Measurements from ENCODE around the gene TRIM25. TPM values are rescaled to one million over a fixed set of nuclear protein-coding genes. Genes with fewer than 3 reads are reported as not detected.

The TRIM25 gene
- total RNA-seq, 1 donor from 2014 or later, result 71.4 TPM

GRCh38 chr17:56896217-56896967 lies 17.5 kb downstream of the TRIM25 start:
- Mint-ChIP-seq H3K36me3 (ENCODE audit: low read depth) (peaks cover 90% of the 10 kb centered on the region), H3K4me1 (peaks cover 32% of the 10 kb centered on the region), H3K9me3 (no peaks in the 10 kb centered on the region), H3K4me3 (no peak overlapping the region), H3K27me3 (no peaks in the 10 kb centered on the region), H3K27ac (no peak overlapping the region)
- ChIA-PET POLR2A (no interaction called here), CTCF (no interaction called here)
- no peak for TF ChIP-seq CTCF (IDR thresholded peaks at IDR 0.05)
- intact Hi-C loops (cut with micrococcal nuclease), result loop anchor here (2.0 kb wide), 1 partner anchor 16 kb away; no protein-coding TSS in a partner anchor
- no peak for DNase-seq
- ATAC-seq (ENCODE audit: low read depth), result no peak

DNA sequence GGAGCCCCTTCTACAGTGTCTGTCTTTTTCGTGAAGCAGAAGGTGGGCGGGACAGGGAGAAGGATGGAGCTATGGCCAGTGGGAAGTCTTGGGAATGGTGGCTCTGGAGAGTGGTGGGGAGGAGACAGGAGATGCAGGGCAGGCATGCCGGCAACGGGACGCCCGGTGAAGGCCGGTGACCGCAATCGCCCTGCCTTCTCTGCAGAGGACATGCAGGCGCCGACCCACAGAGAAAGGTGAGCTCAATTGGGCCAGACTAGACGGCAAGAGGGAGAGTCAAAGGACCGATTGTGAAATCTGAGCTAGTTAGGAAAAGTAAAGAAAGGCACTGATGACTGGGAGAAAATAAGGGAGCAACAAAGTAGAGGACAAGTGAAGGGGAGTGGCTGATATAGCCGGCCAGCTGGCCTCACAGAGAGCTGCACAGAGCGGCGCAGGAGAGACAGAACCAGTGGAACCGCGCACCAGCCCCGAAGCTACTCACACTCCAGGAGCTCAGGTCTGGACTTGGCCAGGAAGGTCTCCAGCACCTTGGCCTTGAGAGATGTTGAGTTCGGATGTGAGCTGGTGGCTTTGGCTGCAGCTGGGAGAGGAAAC lies 18.9 kb downstream of the TRIM25 start:
- no peak for TF ChIP-seq CTCF (IDR thresholded peaks at IDR 0.05)
- DNase-seq, result no peak
- Mint-ChIP-seq H3K4me3 (no peak overlapping the region), H3K9me3 (no peaks in the 10 kb centered on the region), H3K27me3 (no peaks in the 10 kb centered on the region), H3K4me1 (peaks cover 31% of the 10 kb centered on the region), H3K36me3 (ENCODE audit: low read depth) (peaks cover 91% of the 10 kb centered on the region), H3K27ac (no peak overlapping the region)
- ChIA-PET CTCF (interaction anchor here (1.9 kb wide), 1 partner anchor 45 kb away, joined by 7 read pairs; no protein-coding TSS in a partner anchor), POLR2A (no interaction called here)
- ATAC-seq (ENCODE audit: low read depth), result no peak
- intact Hi-C loops (cut with micrococcal nuclease), result no loop called here

DNA sequence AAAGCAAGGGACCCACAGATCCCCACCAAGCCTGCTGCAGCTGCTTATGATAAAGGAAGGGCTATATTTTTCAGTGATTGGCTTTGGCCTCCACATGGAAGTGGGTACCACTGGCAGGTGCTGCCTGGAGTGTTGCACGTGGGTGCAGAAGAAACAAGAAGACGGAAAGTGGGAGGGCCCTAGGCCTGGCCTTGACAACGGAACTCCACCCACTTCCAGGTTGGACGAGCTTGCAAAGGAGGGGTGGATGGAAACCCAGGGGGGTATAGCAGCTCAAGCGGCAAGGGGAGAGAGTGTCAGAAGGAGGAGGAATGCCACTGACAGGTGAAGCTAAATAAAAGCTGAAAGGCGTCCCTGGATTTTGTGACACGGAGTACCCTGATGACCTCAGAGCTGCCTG lies 20.3 kb downstream of the TRIM25 start:
- TF ChIP-seq CTCF (IDR thresholded peaks at IDR 0.05), result no peak
- Mint-ChIP-seq H3K4me1 (peaks cover 30% of the 10 kb centered on the region), H3K4me3 (no peak overlapping the region), H3K27ac (no peak overlapping the region), H3K9me3 (no peaks in the 10 kb centered on the region), H3K27me3 (no peaks in the 10 kb centered on the region), H3K36me3 (ENCODE audit: low read depth) (peaks cover 90% of the 10 kb centered on the region)
- intact Hi-C loops (cut with micrococcal nuclease), result no loop called here
- no peak for ATAC-seq (ENCODE audit: low read depth)
- ChIA-PET CTCF (interaction anchor here (0.8 to 1.7 kb wide), 4 partner anchors 44 to 74 kb away, joined by 3 to 6 read pairs (median 4); no protein-coding TSS in a partner anchor), POLR2A (interaction anchor here (1.2 kb wide), 1 partner anchor 15 kb away, joined by 3 read pairs; no protein-coding TSS in a partner anchor)
- no peak for DNase-seq

DNA sequence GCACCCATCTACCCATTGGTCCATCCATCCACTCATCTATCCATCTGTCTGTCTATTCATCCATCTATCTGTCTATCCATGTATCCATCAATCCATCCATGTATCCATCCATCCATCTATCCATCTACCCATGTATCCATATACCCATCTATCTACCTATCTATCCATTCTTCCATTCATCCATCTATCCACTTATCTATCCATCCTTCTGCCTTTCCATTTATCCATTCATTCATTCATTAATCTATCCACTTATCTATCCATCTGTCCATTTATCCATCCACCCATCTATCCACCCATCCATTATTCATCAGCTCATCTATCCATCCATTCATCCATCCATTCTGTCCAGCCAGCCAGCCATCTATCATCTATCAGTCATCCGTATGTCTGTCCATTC lies 21.5 kb downstream of the TRIM25 start:
- CTCF ChIA-PET, result interaction anchor here (1.0 to 2.0 kb wide), 4 partner anchors 18 to 49 kb away, joined by 3 to 10 read pairs (median 6); no protein-coding TSS in a partner anchor
- TF ChIP-seq CTCF (IDR thresholded peaks at IDR 0.05), result no peak
- H3K36me3 Mint-ChIP-seq (ENCODE audit: low read depth), result peaks cover 91% of the 10 kb centered on the region

GRCh38 chr17:56891751-56892150 lies 22.1 kb downstream of the TRIM25 start:
- ChIA-PET CTCF (interaction anchor here (1.0 to 2.0 kb wide), 4 partner anchors 19 to 50 kb away, joined by 3 to 10 read pairs (median 6); no protein-coding TSS in a partner anchor), POLR2A (no interaction called here)
- no peak overlapping the region for H3K4me3 Mint-ChIP-seq
- H3K9me3 Mint-ChIP-seq, result peaks cover 8% of the 10 kb centered on the region
- no peak for TF ChIP-seq CTCF (IDR thresholded peaks at IDR 0.05)
- DNase-seq (peak; percentile 50), ATAC-seq (ENCODE audit: low read depth) (peak; percentile 45)
- H3K27me3 Mint-ChIP-seq, result no peaks in the 10 kb centered on the region
- H3K4me1 Mint-ChIP-seq, result peaks cover 12% of the 10 kb centered on the region
- intact Hi-C loops (cut with micrococcal nuclease), result loop anchor here (1.0 kb wide), 1 partner anchor 49 kb away; no protein-coding TSS in a partner anchor
- no peak overlapping the region for H3K27ac Mint-ChIP-seq
- H3K36me3 Mint-ChIP-seq (ENCODE audit: low read depth), result peaks cover 92% of the 10 kb centered on the region

More for the DNA sequence above, 21.5 kb downstream of the TRIM25 start:
- Mint-ChIP-seq H3K27ac (no peak overlapping the region), H3K27me3 (no peaks in the 10 kb centered on the region), H3K4me1 (peaks cover 18% of the 10 kb centered on the region), H3K4me3 (no peak overlapping the region), H3K9me3 (peaks cover 5% of the 10 kb centered on the region)
- no peak for ATAC-seq (ENCODE audit: low read depth)
- POLR2A ChIA-PET, result no interaction called here
- DNase-seq, result no peak
- intact Hi-C loops (cut with micrococcal nuclease), result no loop called here
